Myocyte (in vitro differentiated cells): ENCODE data around the gene CLNK. TPM values are rescaled to one million over a fixed set of nuclear protein-coding genes. Genes with fewer than 3 reads are reported as not detected.

Experiments used
- DNase-seq: peaks from one replicate; pipeline ENCODE4 v3.0.0-alpha.2; 2012; ENCODE audit warnings: low read depth
- total RNA-seq: library from RNA; depleted of rRNA; stranded (reverse); fragments of >200 nt; gene quantifications from 2 replicates; pipeline ENCODE4 v1.2.3, GENCODE V29; 2014

Gene CLNK
- total RNA-seq, 1 donor from 2014 or later: not detected

- no peak for DNase-seq
These were observed 226.4 kb downstream of the CLNK start for GRCh38 chr4:10458177-10458576.

- DNase-seq: peak; percentile 31
These were observed 227.2 kb downstream of the CLNK start, which contains the start of gene ZNF518B for GRCh38 chr4:10457255-10457801. TSS of gene ZNF518B (minus strand) at chr4:10457426. CDS start at chr4:10446328, 11,098 bp downstream.

- DNase-seq: peak; percentile 15
These were observed 227.8 kb downstream of the CLNK start for GRCh38 chr4:10456595-10457254.

- no peak for DNase-seq
These were observed 228.3 kb downstream of the CLNK start for GRCh38 chr4:10456260-10456594.

GRCh38 chr4:10455133-10455532, 229.4 kb downstream of the CLNK start:
- DNase-seq: no peak

- DNase-seq: no peak
These were observed 229.8 kb downstream of the CLNK start for GRCh38 chr4:10454726-10455125.

- DNase-seq: no peak
These were observed 230.4 kb downstream of the CLNK start for GRCh38 chr4:10454121-10454520.

- no peak for DNase-seq
These were observed 235.6 kb downstream of the CLNK start for GRCh38 chr4:10448991-10449390.

GRCh38 chr4:10442976-10443375, 241.6 kb downstream of the CLNK start:
- peak; percentile 4 for DNase-seq

- no peak for DNase-seq
These were observed 243.1 kb downstream of the CLNK start for GRCh38 chr4:10441512-10441911.

- no peak for DNase-seq
These were observed 245.6 kb downstream of the CLNK start for GRCh38 chr4:10438924-10439323.

GRCh38 chr4:10437735-10438134, 246.8 kb downstream of the CLNK start:
- no peak for DNase-seq

Other genes with a start within 250 kb of the CLNK start
- 5.7 and 8.0 TPM in 2 replicates for gene ZNF518B, start 227.3 kb downstream of the CLNK start, total RNA-seq